Activated CD8-positive, alpha-beta memory T cell treated with anti-CD3 and anti-CD28 coated beads, Interleukin-2, amount 50 U/mL, for 1 hour (primary cell): ENCODE data around the gene PDE1A.
"Not testable (repeated sequence)": the region's sequence is repeated elsewhere in the genome, so short reads cannot be mapped to it uniquely, and the experiment has no call there.

Source experiments
- DNase-seq: peaks from one replicate; pipeline ENCODE4 v3.0.0-alpha.2; 2020; ENCODE audit errors: extremely low read depth

Gene PDE1A

DNA sequence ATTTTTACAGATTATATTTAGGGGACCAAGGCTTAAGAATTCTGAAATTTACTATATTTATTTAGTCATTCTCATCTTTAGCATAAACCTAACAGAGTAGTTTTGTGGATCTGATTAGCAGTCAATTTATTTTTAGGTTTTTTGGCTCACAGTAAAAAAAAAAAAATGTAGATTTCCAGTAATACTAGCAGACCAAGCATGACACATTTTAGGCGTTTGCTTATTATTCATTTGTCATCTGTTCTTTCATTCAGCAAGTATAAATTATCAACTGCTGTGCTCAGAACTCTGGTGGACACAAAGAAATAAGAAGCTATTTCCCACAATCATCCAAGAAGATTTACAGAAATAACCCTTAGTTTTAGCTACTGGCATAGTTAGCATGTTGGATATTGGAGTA, 20.6 kb downstream of the PDE1A start:
- no peak for DNase-seq

DNA sequence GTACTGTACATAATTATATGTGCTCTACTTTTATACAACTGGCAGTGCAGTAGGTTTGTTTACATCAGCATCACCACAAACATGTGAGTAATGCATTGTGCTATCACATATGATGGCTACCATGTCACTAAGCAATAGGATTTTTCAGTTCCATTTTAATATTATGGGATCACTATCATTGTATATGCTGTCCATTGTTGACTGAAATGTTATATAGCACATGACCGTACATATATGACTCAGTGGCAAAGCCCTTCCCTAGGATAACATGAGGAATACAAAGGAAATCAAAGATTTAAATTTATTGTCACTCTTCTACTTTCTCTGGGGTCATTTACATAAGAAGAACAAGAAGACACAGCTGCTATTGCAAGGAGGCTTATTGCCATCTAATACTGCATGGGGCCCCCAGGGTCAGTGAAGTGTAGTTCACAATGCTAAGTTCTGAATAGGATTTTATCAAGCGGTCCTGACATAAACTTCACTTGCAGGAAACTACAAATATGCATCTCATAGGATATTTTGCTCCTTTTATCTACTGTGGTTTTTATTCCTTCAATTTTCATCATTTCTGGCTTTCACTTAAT, 21.8 kb downstream of the PDE1A start:
- DNase-seq, result no peak

DNA sequence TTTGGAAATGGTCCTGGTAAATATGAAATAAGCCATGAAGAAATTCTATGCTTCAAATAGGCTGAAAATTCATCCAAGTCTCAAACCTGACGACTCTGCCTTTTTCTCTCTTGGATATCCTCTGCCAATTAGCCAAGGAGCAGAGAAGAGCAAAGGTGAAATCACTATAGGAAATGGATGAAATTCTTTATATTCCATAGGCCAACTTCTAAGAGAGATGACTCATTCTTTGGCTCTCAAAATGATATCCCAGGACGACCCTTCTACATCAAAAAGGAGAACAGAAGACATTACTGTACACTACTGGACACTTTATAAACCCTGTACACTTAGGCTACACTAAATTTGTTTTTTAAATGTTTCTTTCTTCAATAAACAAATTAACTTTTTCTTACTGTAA, 22.7 kb downstream of the PDE1A start:
- DNase-seq, result no peak

DNA sequence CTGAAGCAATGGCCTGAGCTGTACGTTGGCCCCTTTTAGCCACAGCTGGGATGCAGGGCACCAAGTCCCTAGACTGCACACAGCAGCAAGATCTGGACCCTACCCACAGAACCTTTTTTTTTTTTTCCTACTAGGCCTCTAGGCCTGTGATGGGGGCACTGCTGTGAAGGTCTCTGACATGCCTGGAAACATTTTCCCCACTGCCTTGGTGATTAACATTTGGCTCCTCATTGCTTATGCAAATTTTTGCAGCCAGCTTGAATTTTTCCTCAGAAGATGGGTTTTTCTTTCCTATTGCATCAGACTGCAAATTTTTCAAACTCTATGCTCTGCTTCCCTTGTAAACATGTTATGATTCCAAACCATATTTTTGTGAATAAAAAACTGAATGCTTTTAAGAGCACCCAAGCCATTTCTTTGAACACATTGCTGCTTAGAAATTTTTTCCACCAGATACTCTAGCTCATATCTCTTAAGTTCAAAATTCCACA, 33.5 kb downstream of the PDE1A start:
- DNase-seq, result no peak

DNA sequence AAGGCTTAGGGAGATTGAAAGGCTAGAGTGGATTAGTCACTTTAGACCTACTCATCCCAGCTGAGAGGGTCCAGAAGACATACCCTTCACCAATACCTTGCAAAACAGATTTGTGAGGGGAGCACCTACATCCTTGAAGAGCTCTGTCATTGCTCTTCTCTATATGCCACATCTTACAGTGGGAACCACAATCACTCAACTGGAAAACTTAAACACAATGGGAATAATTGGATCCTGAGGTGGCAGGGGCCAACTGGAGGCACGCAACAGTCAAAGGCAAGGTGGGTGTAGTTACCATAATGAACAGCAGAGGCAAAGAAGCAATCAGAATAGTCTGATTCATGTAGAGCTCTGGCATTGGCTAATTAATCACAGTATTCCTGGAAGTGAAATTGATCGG, 35.4 kb downstream of the PDE1A start:
- no peak for DNase-seq

DNA sequence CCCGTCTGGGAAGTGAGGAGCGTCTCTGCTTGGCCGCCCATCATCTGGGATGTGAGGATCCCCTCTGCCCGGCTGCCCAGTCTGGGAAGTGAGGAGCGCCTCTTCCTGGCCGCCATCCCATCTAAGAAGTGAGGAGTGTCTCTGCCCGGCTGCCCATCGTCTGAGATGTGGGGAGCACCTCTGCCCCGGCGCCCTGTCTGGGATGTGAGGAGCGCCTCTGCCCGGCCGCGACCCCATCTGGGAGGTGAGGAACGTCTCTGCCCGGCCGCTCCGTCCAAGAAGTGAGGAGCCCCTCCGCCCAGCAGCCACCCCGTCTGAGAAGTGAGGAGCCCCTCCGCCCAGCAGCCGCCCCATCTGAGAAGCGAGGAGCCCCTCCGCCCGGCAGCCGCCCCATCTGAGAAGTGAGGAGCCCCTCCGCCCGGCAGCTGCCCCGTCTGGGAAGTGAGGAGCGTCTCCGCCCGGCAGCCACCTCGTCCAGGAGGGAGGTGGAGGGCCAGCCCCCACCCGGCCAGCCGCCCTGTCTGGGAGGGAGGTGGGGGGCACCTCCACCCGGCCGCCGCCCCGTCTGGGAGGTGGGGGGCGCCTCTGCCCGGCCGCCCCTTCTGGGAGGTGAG, 40.5 kb downstream of the PDE1A start:
- not testable (repeated sequence) for DNase-seq

DNA sequence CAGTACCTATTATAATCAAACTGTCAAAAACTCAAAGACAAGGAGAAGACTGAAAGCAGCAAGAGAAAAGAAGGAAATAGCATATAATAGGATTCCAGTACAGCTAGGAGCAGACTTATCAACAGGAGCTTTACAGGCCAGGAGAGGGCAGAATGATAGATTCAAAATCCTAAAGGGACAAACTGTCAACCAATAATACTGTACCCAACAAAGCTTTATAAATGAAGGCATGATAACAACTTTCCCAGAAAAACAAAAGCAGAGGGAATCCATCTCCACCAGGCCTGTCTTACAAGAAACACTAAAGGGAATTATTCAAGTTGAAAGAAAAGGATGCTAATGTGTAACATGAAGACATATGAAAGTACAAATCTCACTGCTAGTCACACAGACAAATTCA, 42.0 kb downstream of the PDE1A start:
- no peak for DNase-seq

DNA sequence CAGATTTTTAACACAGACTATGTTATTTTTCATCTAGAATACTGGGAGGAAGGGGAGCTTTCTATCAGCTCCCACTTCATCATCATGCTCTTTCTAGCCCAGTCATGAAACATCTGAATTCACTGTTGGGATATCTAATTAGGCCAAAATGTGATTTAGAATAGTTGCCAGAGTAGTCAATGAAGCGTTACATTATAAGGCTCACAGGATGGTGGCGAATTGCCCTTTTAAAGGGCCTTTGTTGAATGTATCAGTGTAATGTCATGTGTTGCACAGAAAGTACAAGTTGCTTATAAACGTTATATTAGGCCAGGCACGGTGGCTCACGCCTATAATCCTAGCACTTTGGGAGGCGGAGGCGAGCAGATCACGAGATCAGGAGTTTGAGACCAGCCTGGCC, 45.6 kb downstream of the PDE1A start:
- no peak for DNase-seq

DNA sequence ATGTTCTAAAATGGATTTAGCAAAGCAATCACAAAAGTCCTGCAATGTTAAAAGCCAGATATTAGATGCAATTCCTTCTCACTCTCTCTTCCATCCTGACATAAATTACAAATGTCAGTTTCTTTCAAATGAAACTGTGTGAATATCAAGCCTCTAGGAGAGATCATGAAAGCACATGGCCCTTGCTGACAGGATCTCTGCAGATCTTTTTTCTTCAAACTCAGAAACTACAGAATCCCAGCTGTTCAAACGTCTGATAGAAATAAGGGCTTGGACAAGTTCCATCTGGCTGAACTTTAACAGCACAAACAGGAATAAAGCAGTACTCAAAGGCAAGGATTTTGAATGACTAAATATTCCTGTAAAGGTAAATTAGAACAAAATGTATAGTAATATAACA, 47.6 kb downstream of the PDE1A start:
- no peak for DNase-seq

DNA sequence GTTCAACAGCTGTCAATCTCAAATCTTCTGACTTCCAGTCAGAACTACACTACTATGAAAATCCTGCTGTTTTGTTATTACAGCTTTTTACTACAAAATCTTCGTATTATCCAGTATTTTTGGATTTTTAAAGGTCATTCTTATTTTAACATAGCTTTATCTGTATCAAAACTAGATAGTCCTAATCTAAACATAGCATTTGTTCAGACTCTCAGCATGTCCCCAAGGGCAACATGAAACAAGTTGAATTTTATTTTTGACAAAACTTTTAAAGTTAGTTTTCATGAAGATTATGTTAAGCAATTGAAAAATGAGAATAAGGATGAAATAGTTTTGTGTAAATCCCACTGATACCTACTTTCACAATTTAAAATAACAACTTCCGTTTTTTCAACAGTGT, 48.1 kb downstream of the PDE1A start:
- DNase-seq, result no peak

DNA sequence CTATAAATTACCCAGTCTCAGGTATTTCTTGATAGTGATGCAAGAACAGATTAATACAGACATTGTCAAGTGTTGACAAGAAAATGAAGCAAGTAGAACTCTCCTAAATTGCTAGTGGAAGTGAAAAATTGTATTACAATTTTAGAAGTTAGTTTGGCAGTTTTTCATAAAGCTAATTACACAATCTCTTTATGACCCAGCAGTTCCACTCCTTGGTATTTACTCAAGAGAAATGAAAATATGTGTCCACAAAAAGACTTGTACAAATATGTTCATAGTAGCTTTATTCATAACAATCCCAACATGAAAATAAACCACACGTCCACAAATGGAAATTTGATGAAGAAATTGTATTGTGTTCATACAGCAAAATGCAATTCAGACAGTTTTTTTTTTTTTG, 49.4 kb downstream of the PDE1A start:
- DNase-seq, result no peak

DNA sequence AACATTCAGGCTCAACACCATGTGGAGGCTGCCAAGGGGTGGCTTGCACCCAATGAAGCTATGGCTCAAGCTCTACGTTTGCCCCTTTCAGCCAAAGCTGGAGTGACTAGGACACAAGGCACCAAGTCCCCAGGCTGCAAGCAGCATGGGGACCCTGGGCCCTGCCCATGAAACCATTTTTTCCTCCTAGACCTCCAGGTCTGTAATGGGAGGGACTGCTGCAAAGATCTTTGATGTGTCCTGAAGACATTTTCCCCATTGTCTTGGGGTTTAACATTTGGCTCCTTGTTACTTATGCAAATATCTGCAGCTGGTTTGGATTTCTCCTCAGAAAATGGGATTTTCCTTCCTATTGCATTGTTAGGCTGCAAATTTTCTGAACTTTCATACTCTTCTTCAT, 51.0 kb downstream of the PDE1A start:
- DNase-seq, result no peak

DNA sequence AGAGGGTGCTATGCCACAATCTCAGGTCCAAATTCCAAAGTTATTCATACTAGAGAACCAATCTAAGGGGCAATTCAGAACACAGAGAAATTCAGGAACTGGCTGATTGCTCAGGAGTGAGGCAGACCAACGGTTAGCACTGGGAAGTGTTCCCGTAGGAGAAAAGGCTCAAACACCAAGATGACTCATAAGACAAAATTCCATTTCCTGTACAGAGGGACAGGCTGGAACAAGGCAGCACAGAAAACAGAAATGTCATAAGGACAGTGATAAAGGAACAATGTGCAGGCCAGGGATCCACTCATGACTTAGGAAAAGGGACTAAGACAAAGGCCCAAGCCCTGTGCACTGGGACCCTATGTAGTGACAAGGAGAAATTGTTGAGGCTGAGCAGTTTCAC, 54.2 kb downstream of the PDE1A start:
- no peak for DNase-seq

DNA sequence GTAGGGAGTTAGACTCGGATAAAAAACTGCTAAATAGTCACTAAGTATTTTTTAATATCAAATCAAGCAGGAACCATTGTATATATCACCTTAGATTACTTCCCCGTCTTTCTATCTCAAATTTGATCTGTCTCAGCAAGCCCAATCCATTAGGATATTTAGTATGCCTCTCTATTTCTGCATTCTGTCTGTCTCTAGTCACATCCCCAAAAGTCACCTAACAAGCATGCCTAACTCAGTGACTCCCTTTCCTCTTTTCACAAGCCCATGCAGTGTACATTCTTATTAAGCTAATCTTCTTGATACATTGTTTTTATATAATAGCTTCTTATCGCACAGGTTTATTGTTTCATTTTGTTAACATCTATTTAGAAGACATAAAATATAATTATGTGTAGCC, 57.8 kb downstream of the PDE1A start:
- no peak for DNase-seq

DNA sequence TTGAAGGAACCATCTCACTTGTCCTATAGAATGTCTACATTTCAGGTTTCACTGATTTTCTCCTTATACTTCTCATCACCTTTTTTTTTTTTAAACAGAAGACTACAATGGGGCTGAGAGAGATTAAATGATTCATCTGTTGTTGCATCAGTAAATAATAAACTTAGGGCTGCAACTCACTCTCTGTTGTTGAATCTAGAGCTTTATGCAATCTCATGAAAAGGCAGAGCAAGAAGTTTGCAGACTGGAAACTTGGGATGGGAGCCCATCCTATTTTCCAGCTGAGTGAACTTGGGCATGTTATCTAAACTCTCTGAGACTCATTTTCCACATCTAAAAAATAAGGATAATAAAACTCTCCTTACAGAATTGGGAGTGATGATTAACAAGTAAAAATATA, 58.4 kb downstream of the PDE1A start:
- no peak for DNase-seq

DNA sequence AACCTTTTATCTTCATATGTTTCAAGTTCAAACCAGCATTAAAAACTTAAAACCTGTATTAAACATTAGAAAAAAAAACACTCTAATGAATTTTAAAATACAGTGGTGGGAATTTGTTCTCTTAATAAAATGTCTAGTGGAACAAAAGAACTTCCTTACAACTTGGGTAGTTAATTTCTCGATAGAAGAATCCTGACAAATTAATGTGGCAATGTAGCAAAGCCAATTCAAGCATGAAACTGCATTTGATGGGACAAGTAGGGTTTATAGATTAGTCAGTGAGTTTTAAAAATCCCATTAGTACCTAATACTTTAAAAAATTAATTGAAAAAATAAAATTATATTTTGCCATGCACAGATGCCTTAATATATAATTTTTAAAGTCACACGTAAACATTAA, 59.4 kb downstream of the PDE1A start:
- DNase-seq, result no peak

DNA sequence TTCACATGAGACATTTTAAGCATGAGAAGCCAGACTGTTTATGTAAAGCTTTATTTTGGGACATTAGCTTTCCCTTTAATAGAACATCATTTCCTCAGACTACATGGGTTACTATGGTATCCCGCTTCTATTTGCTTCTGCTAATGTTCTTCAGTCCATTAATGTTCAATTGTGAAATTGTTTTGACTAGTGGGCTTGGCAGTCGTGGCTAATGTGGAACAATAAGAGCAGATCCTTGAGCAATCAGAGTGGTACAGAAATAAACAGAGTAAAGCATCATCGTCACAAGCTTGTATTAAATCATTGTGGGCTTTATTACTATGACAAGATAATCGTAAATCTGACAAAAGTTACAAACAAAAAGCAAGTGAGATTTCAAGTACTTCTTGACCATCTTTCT, 60.2 kb downstream of the PDE1A start:
- DNase-seq, result no peak

DNA sequence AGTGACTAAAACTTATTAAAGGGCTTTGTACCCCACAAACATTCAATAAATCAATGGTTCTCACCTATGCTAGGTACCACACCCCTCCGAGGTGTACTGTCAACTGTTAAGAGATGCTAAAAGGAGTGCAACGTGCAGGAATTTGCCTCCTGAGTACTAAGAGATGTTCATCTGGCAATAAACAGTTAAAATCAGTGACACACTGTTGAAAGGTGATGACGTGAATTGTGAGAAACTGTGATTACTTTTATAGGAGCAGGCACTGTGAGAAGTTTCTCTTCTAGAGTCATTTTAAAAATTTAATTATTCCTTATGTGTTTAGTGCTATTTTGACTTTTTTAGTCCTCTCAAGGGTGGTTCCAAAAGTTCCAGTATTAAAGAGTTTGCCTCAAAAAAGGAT, 61.0 kb downstream of the PDE1A start:
- no peak for DNase-seq

DNA sequence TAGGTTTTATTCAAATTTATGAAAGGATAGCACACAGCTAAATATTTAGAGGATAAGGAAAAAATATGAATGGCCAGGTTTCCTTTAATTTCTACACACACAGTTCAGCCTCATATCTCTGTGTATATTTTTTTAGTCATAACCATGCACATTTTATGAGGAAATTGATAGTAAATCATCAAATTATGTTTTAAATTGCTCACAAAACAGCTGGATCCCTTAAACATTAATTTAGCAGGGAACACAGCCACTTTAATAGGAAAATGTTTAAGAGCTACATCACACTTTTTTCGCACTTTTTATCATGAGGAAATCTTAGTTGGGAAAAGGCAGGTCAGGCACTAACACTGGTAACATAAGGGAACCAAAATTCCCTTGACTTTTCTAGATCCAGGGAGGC, 65.4 kb downstream of the PDE1A start:
- no peak for DNase-seq

DNA sequence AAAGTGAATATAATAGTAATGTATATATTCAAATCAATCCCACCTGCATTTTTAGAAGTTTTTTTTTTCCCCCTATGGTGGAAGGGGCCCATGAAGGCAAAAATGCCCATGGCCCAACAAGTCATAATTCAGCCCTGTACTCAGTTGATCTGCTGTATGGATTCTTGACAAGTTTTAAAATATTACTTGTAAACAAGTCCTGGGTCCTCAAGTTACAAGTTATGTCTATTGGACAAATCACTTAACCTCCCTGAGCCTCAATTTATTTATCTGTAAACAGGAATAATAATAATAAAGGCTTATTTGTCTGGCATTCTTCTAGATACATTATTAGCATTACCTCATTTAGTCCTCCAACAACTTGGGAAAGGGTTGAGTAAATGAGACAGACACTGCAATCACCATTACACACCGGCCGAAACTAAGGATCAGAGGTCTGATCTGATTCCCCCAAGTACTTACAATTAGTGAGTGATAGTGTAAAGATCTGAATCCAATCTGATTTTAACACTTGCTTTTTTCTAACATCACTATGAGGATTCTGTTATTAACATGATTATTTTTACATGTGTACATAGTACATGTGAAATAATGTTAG, 66.1 kb downstream of the PDE1A start:
- DNase-seq, result no peak

DNA sequence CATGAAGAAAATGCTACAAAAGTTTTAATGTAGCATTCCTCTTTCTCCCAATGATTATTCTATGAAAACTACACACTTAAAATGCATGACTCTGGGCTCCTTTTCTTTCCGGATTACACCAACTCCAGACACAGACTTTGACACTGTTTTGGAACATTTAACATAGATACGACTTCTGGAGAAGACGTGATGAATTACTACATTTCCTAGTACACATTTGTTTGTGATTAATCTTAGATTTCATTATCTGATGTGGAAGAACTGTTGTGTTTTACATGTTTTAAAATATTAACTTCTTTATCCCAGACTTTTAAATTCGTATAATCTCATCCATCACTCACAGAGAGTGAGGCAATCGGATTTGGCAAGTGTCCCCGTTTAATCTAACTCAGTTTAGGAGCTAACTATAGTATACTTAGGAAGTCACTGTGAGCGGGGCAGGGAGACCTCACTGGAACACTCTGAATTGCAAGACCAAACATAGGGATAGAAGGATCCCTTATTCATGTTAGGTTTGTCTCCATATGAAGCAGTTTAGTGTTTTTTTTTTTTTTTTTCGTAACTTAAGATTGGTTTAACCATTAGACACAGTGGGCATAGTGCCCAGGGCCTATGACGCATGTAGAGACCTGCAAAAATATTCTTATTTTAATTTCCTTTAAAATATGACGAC, 66.7 kb downstream of the PDE1A start:
- no peak for DNase-seq

DNA sequence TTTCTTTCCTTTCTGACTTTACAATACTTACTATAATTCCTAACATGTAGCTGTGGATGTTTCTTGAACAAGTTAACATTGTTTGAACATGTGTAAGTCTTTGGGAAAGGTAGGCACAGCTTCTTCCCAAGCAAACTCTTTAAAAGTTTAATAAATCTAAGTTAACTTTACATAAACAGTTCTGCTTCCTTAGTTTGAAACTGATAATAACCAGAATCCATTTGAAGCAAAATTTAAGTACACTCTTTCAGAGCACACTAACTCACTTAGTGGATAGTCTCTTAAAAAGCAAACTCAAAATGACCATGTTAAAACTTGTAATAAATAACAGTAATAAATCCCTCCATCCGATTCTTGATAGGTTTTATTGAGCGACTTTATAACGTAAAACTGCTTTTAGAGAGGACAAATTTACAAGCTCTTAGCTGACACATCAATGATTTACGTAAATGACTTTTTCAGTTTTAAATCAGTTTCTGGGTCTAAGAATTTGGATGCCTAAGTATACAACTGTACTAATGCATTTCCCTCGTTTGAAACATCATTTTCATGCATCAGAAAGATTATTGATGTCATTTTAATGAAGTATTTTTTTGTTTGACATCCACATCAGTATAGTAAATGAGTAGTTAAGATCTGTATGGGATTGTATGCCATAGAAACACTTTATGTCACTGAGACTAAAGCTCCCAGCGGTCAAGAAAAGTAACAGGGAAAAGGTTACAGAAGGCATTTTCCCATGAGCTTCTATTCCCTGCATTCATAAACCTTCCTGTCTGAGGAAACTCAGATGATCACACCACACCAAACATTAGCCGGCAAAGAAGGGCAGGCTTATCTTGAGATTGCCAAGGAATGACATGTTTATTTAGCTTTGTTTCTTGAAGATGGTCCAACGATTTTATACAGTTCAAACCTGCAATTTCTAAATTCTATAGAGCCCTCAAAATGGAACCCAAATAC, 67.5 kb downstream of the PDE1A start:
- DNase-seq, result no peak
